Measurements from ENCODE around the gene ADAT3.

The ADAT3 gene

GRCh38 chr19:1938071-1938470, 32.9 kb downstream of the ADAT3 start:
- DNase-seq (ENCODE audit: low read depth in 2 of 2) = no peak

- no peak for DNase-seq (ENCODE audit: low read depth in 2 of 2)
Observed at GRCh38 chr19:1941146-1942077, 36.2 kb downstream of the ADAT3 start, which contains the start of gene CSNK1G2. TSS of gene CSNK1G2 (plus strand) at chr19:1941172. CDS start at chr19:1969773, 28,601 bp downstream.

GRCh38 chr19:1942078-1942933, 37.1 kb downstream of the ADAT3 start:
- DNase-seq (ENCODE audit: low read depth in 2 of 2) = no peak

GRCh38 chr19:1942934-1943555, 37.8 kb downstream of the ADAT3 start:
- no peak for DNase-seq (ENCODE audit: low read depth in 2 of 2)

GRCh38 chr19:1943661-1944087, 38.5 kb downstream of the ADAT3 start:
- no peak for DNase-seq (ENCODE audit: low read depth in 2 of 2)

GRCh38 chr19:1944088-1944915, 39.1 kb downstream of the ADAT3 start:
- DNase-seq (ENCODE audit: low read depth in 2 of 2) = no peak

- DNase-seq (ENCODE audit: low read depth in 2 of 2) = no peak
Observed at GRCh38 chr19:1944916-1945561, 39.8 kb downstream of the ADAT3 start.

GRCh38 chr19:1945899-1946298, 40.7 kb downstream of the ADAT3 start:
- DNase-seq (ENCODE audit: low read depth in 2 of 2) = no peak

- no peak for DNase-seq (ENCODE audit: low read depth in 2 of 2)
Observed at GRCh38 chr19:1947651-1948209, 42.5 kb downstream of the ADAT3 start.

- DNase-seq (ENCODE audit: low read depth in 2 of 2) = no peak
Observed at GRCh38 chr19:1949304-1950101, 44.3 kb downstream of the ADAT3 start.

- DNase-seq (ENCODE audit: low read depth in 2 of 2) = no peak
Observed at GRCh38 chr19:1950640-1951039, 45.4 kb downstream of the ADAT3 start.

- no peak for DNase-seq (ENCODE audit: low read depth in 2 of 2)
Observed at GRCh38 chr19:1952635-1953034, 47.4 kb downstream of the ADAT3 start.

GRCh38 chr19:1953037-1953436, 47.8 kb downstream of the ADAT3 start:
- no peak for DNase-seq (ENCODE audit: low read depth in 2 of 2)

- DNase-seq (ENCODE audit: low read depth in 2 of 2) = no peak
Observed at GRCh38 chr19:1953441-1954094, 48.4 kb downstream of the ADAT3 start.

GRCh38 chr19:1954532-1954933, 49.3 kb downstream of the ADAT3 start:
- no peak for DNase-seq (ENCODE audit: low read depth in 2 of 2)

- no peak for DNase-seq (ENCODE audit: low read depth in 2 of 2)
Observed at GRCh38 chr19:1955171-1956121, 50.2 kb downstream of the ADAT3 start.

GRCh38 chr19:1956122-1956494, 50.9 kb downstream of the ADAT3 start:
- no peak for DNase-seq (ENCODE audit: low read depth in 2 of 2)

All from fibroblast of skin of left biceps (primary cell).